ENCODE data around the gene BCS1L. TPM values are rescaled to one million over a fixed set of nuclear protein-coding genes. Genes with fewer than 3 reads are reported as not detected.

BCS1L gene, protein sequence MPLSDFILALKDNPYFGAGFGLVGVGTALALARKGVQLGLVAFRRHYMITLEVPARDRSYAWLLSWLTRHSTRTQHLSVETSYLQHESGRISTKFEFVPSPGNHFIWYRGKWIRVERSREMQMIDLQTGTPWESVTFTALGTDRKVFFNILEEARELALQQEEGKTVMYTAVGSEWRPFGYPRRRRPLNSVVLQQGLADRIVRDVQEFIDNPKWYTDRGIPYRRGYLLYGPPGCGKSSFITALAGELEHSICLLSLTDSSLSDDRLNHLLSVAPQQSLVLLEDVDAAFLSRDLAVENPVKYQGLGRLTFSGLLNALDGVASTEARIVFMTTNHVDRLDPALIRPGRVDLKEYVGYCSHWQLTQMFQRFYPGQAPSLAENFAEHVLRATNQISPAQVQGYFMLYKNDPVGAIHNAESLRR
- total RNA-seq (2014; rRNA removed), result 41.3 and 48.5 TPM in 2 replicates
- Bru-seq, nascent RNA, result percentile 67 among the genes with signal in this experiment
- BruChase-seq, experiment 1, labeled RNA remaining after a 6-hour chase, result percentile 87 among the genes with signal in this experiment
- BruChase-seq, experiment 2, labeled RNA remaining after a 2-hour chase, result percentile 79 among the genes with signal in this experiment
- long read RNA-seq, transcript BCS1L-201 (8 exons, 1,454 nt), result major isoform, 10 of 39 reads
- long read RNA-seq, partial matches to known transcripts, result 10 of 39 reads
- long read RNA-seq, other reads (novel, unspliced or antisense), result 11 of 39 reads

GRCh38 chr2:218659258-218659987 is at the start of gene BCS1L, which contains the start of gene ZNF142:
BCS1L (plus strand) TSS chr2:218659683; CDS start chr2:218660988, 1,305 bp downstream.
ZNF142 (minus strand) TSS chr2:218659623; CDS start chr2:218656429, 3,194 bp downstream.
- ChIA-PET CTCF (interaction anchor here (0.6 to 2.4 kb wide), 7 partner anchors 13 to 463 kb away, joined by 3 to 20 read pairs (median 4); partner anchors contain the start of gene TTLL4), POLR2A (ENCODE audit: unreplicated experiment) (interaction anchor here (0.5 to 1.4 kb wide), 6 partner anchors 12 to 215 kb away, joined by 3 to 36 read pairs (median 8); no protein-coding TSS in a partner anchor)
- peaks cover 62% of the 10 kb centered on the region for H3K79me2 ChIP-seq (ENCODE audit: low read length)
- TF ChIP-seq EZH2phosphoT487 (IDR thresholded peaks at IDR 0.05; ENCODE audit: borderline replicate concordance, low read length), result no peak
- TF ChIP-seq EZH2 (IDR thresholded peaks at IDR 0.05; ENCODE audit: low read length, unreplicated experiment), result no peak
- no peak for TF ChIP-seq CTCF (conservative IDR thresholded peaks at IDR 0.05; ENCODE audit: low read depth, low read length)
- no peaks in the 10 kb centered on the region for H3K9me2 ChIP-seq (replicated peaks; ENCODE audit: low read length)
- H3K27ac ChIP-seq (ENCODE audit: low read length), result peak within 1 kb of the TSS; percentile 61
- H3K9ac ChIP-seq (ENCODE audit: low read length), result peak within 1 kb of the TSS; percentile 93
- H4K20me1 ChIP-seq (ENCODE audit: low read length), result no peaks in the 10 kb centered on the region
- peak within 1 kb of the TSS; percentile 97 for H2AFZ ChIP-seq (ENCODE audit: low read length)
- intact Hi-C loops (cut with micrococcal nuclease), result loop anchor here (1.0 to 2.0 kb wide), 3 partner anchors 13 to 188 kb away; partner anchors contain the start of genes RNF25, STK36 and TTLL4
- ATAC-seq (peak; percentile 92), DNase-seq (peak; percentile 91)
- no peaks in the 10 kb centered on the region for H3F3A ChIP-seq (ENCODE audit: low read length, unreplicated experiment)
- H3K27me3 ChIP-seq (ENCODE audit: low read length), result no peaks in the 10 kb centered on the region
- BruUV-seq (replicated peaks), result no TSS peak
- H3K4me3 ChIP-seq (ENCODE audit: low read length), result peak within 1 kb of the TSS; percentile 100
- peaks cover 54% of the 10 kb centered on the region for H3K36me3 ChIP-seq (ENCODE audit: low read depth, low read length)
- no peaks in the 10 kb centered on the region for H3K9me3 ChIP-seq (ENCODE audit: low read length)
- peak within 1 kb of the TSS; percentile 94 for H3K4me2 ChIP-seq (ENCODE audit: low read length)
- peaks cover 20% of the 10 kb centered on the region for H3K4me1 ChIP-seq (ENCODE audit: insufficient read depth, low read length)

GRCh38 chr2:218615868-218616315 is 43.6 kb upstream of the BCS1L start:
- ChIA-PET CTCF (no interaction called here), POLR2A (ENCODE audit: unreplicated experiment) (no interaction called here)
- H3K9me3 ChIP-seq (ENCODE audit: low read length), result no peaks in the 10 kb centered on the region
- intact Hi-C loops (cut with micrococcal nuclease), result no loop called here
- H3K36me3 ChIP-seq (ENCODE audit: low read depth, low read length), result no peaks in the 10 kb centered on the region
- no peak overlapping the region for H2AFZ ChIP-seq (ENCODE audit: low read length)
- TF ChIP-seq EZH2 (IDR thresholded peaks at IDR 0.05; ENCODE audit: low read length, unreplicated experiment) (no peak), CTCF (conservative IDR thresholded peaks at IDR 0.05; ENCODE audit: low read depth, low read length) (no peak)
- H3K4me2 ChIP-seq (ENCODE audit: low read length), result no peak overlapping the region
- no peaks in the 10 kb centered on the region for H3K4me1 ChIP-seq (ENCODE audit: insufficient read depth, low read length)
- no peak overlapping the region for H3K9ac ChIP-seq (ENCODE audit: low read length)
- H3K9me2 ChIP-seq (replicated peaks; ENCODE audit: low read length), result no peaks in the 10 kb centered on the region
- H3F3A ChIP-seq (ENCODE audit: low read length, unreplicated experiment), result no peaks in the 10 kb centered on the region
- no peak overlapping the region for H3K4me3 ChIP-seq (ENCODE audit: low read length)
- no peaks in the 10 kb centered on the region for H3K27me3 ChIP-seq (ENCODE audit: low read length)
- ATAC-seq (no peak), DNase-seq (no peak)
- H3K79me2 ChIP-seq (ENCODE audit: low read length), result no peaks in the 10 kb centered on the region
- no peaks in the 10 kb centered on the region for H4K20me1 ChIP-seq (ENCODE audit: low read length)
- no peak overlapping the region for H3K27ac ChIP-seq (ENCODE audit: low read length)
- no TSS peak for BruUV-seq (replicated peaks)

Data from PC-3 (cell line).